Lower leg skin (tissue), 3 donors: ENCODE measurements around the gene CACNB4.

Experiments
- CTCF ChIP-seq, 3 donors: fragments of 450-650 bp; IDR thresholded peaks; one replicate each; pipeline ENCODE4 v1.5.1; 2016; ENCODE audit warnings: antibody characterized with exemption in 3 of 3, mild to moderate bottlenecking in 3 of 3, moderate library complexity in 2 of 3
- POLR2A ChIP-seq, 2 donors: fragments of 450-650 bp; IDR thresholded peaks; one replicate each; pipeline ENCODE4 v1.6.1; 2016 to 2017; ENCODE audit warnings: antibody characterized with exemption in 2 of 2, mild to moderate bottlenecking in 1 of 2, moderate library complexity in 1 of 2

GRCh38 chr2:151914989-151915628 lies 183.7 kb downstream of the CACNB4 start:
- TF ChIP-seq CTCF (IDR thresholded peaks at IDR 0.05): no peak
- TF ChIP-seq POLR2A (IDR thresholded peaks at IDR 0.05): no peak
